Ecto neural progenitor cell (in vitro differentiated cells): ENCODE data around the gene SLC36A1.

ENCODE experiments used
- DNase-seq: peaks from one replicate; pipeline ENCODE4 v3.0.0-alpha.2; 2018; ENCODE audit warnings: low spot score

The SLC36A1 gene

GRCh38 chr5:151451626-151452520 lies 4.5 kb downstream of the SLC36A1 start:
- no peak for DNase-seq

GRCh38 chr5:151454166-151454565 lies 6.8 kb downstream of the SLC36A1 start:
- no peak for DNase-seq

GRCh38 chr5:151454889-151455288 lies 7.5 kb downstream of the SLC36A1 start:
- no peak for DNase-seq

GRCh38 chr5:151456321-151456940 lies 9.0 kb downstream of the SLC36A1 start:
- DNase-seq, result no peak

- DNase-seq, result no peak
These were observed 10.9 kb downstream of the SLC36A1 start for GRCh38 chr5:151458314-151458713.

- no peak for DNase-seq
These were observed 12.4 kb downstream of the SLC36A1 start for GRCh38 chr5:151459680-151460324.

GRCh38 chr5:151461312-151461711 lies 13.9 kb downstream of the SLC36A1 start:
- no peak for DNase-seq

- no peak for DNase-seq
These were observed 16.0 kb downstream of the SLC36A1 start for GRCh38 chr5:151463137-151464029.

- no peak for DNase-seq
These were observed 16.7 kb downstream of the SLC36A1 start for GRCh38 chr5:151464101-151464500.

- peak; percentile 4 for DNase-seq
These were observed 18.1 kb downstream of the SLC36A1 start for GRCh38 chr5:151465476-151465875.

- DNase-seq, result peak; percentile 11
These were observed 20.2 kb downstream of the SLC36A1 start for GRCh38 chr5:151467576-151467975.

GRCh38 chr5:151469386-151469785 lies 22.0 kb downstream of the SLC36A1 start:
- no peak for DNase-seq

- DNase-seq, result no peak
These were observed 22.6 kb downstream of the SLC36A1 start for GRCh38 chr5:151469992-151470391.

- DNase-seq, result no peak
These were observed 23.0 kb downstream of the SLC36A1 start for GRCh38 chr5:151470439-151470838.

- DNase-seq, result no peak
These were observed 23.9 kb downstream of the SLC36A1 start for GRCh38 chr5:151471276-151471675.

GRCh38 chr5:151474799-151475198 lies 27.4 kb downstream of the SLC36A1 start:
- no peak for DNase-seq

GRCh38 chr5:151475388-151475787 lies 28.0 kb downstream of the SLC36A1 start:
- DNase-seq, result no peak

GRCh38 chr5:151476016-151476415 lies 28.6 kb downstream of the SLC36A1 start:
- DNase-seq, result no peak

GRCh38 chr5:151477101-151477500 lies 29.7 kb downstream of the SLC36A1 start:
- DNase-seq, result no peak

- no peak for DNase-seq
These were observed 33.2 kb downstream of the SLC36A1 start for GRCh38 chr5:151480384-151481293.

GRCh38 chr5:151483176-151483575 lies 35.8 kb downstream of the SLC36A1 start:
- DNase-seq, result no peak
